HL-60/S4 (cell line): Measurements from ENCODE around the gene LDLRAD2.

Source experiments
- in situ Hi-C: fragments of 300-500 bp; cut with MboI; formaldehyde crosslinking; loops from 2 replicates; pipeline ENCODE4 v1.14.3; 2022; ENCODE audit warnings: low sequenced_read_pairs

The LDLRAD2 gene

GRCh38 chr1:21841852-21842466, 29.9 kb downstream of the LDLRAD2 start:
- in situ Hi-C loops = no loop called here

- in situ Hi-C loops = no loop called here
Measured at GRCh38 chr1:21842606-21843162, 30.6 kb downstream of the LDLRAD2 start.

GRCh38 chr1:21843208-21843607, 31.1 kb downstream of the LDLRAD2 start:
- in situ Hi-C loops = no loop called here

DNA sequence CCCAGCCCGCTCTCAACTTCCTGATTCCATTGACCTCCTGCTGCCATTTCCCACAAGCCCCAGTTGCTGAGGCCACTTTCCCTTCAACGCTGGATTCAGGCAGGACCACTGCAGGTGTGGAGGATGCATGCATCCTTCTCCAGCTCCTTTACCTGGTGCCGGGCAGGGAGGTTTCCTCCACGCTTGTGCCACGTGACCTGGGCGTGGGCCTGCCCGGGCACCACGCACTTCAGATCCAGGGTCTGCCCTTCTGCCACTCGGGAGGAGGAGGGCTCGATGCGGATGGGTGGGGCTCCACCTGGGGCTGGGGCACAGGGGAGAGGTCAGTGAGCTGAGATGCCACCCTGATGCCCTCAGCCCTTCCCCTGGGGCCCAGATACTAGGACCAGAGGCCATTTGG, 31.9 kb downstream of the LDLRAD2 start:
- in situ Hi-C loops = no loop called here

- in situ Hi-C loops = no loop called here
Measured at GRCh38 chr1:21845646-21846641, 33.9 kb downstream of the LDLRAD2 start.

DNA sequence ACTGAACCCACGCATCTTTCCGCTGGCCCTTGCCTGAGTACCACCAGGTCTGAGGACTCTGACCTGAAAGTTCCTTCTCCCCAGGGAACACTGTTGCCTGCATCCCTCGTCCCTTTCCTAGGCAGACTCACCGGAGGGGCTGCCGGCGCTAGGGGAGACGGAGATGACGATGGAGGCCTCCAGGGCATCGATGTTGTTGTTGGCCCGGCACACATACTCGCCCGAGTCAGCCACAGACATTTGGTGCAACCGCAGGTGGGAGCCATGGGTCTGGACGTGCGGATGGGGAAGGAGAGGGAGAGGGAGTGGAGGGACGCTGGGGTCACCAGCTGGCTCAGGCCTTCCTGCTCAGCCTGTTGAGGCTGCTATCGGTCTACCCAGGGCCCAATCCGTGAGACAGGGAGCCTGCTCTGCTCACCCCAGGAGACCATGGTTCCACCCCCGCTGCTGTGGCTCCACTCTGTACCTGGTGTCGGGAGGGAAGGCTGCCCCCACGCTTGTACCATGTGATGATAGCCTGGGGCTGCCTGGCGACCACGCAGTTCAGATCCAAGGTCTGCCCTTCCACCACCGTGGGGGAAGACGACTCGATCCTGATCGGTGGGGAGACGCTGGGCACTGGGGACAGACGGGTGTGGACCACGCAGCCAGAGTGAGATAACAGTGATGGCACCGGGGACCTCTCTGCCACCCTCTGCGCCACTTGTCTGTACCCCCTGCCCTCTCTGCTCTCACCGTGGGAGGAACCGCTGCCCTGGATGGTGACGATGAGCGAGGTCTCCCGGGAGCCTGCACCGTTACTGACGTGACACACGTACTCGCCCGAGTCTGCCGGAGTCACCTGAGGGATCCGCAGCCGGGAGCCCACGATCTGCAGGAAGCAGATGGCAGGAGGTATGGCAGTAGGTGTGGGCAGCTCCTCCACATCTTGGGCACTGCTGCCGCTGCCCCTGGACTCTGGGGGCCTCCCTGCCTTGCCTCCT, 35.4 kb downstream of the LDLRAD2 start:
- in situ Hi-C loops = no loop called here

- in situ Hi-C loops = no loop called here
Measured at GRCh38 chr1:21848524-21849174, 36.6 kb downstream of the LDLRAD2 start.

- in situ Hi-C loops = no loop called here
Measured at GRCh38 chr1:21849909-21850576, 38.0 kb downstream of the LDLRAD2 start.

GRCh38 chr1:21851430-21852250, 39.6 kb downstream of the LDLRAD2 start:
- in situ Hi-C loops = no loop called here

- in situ Hi-C loops = no loop called here
Measured at GRCh38 chr1:21852282-21853130, 40.4 kb downstream of the LDLRAD2 start.

DNA sequence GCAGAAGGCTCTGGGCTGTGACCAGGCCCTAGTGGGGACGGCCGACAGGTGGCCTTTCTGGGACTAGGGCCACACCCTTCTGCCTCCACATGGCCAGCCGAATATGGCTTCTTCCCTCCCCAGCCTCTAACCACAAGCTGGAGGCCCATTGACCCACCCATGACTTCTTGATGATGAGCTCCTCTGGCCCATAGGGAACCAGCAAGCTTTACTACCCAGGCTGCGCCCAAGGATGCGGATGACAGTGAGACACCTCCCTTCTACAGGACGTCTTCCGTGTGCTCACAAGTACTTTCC, 41.0 kb downstream of the LDLRAD2 start:
- in situ Hi-C loops = no loop called here

GRCh38 chr1:21854090-21854750, 42.2 kb downstream of the LDLRAD2 start:
- in situ Hi-C loops = no loop called here

- in situ Hi-C loops = no loop called here
Measured at GRCh38 chr1:21854751-21855131, 42.7 kb downstream of the LDLRAD2 start.

- in situ Hi-C loops = no loop called here
Measured at GRCh38 chr1:21855257-21856096, 43.4 kb downstream of the LDLRAD2 start.

DNA sequence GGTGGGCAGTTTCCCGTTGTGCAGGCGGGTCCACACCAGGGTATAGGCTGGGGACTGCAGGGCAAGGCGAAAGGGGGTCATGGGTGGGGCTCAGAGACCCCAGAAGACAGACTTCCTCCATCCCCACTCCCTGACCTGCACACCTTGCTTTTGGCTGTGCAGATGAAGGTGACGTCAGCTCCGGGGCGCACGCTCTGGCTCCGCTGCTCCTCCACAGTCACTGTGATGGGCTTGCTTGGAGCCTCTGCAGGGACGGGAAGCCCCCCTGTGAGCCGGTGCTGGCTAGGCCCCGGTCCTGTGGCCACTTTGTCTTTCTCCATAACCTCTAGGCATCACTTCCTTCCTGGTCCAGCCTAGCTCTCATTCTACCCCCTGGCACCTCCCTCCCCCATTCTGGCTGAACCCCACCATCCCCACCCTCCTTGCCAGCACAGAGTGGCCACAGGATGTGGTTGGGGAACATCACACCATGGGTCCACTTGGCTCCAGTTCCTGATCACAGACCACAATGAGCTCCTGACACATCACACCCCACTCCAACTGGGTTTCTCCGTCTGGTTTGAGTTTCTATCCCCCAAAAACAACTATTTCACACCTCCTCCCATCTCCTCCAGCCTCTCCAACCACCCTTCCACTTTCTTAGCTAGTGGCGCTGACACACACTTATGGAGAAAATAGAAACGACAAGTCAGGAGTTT, 45.2 kb downstream of the LDLRAD2 start:
- in situ Hi-C loops = no loop called here
